GM19455 (cell line): ENCODE measurements around the gene COL13A1.

Source experiments
- ATAC-seq: cut with Tn5 transposase; IDR thresholded peaks from one replicate; pipeline ENCODE4 v1.9.1; 2021; ENCODE audit not compliant: unreplicated experiment

The COL13A1 gene

DNA sequence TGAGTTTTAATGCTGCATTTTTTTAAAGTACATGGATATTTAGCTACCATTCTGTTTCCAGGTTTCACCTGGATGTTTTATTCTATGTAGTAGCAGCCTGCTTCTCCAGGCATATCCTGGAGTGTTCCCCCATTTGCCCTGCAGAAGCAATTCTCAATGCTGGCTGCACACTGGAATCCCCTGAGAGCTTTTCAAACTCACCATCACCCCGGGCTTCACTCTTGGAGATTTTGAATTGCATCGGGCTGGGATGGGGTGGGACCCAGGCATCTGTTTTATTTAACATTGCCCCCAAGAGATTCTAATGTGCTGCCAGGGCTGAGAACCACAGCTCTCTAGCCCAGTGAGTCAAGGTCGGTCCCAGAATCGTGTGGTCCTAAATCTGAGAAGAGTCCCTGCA lies 137.8 kb downstream of the COL13A1 start:
- no peak for ATAC-seq

DNA sequence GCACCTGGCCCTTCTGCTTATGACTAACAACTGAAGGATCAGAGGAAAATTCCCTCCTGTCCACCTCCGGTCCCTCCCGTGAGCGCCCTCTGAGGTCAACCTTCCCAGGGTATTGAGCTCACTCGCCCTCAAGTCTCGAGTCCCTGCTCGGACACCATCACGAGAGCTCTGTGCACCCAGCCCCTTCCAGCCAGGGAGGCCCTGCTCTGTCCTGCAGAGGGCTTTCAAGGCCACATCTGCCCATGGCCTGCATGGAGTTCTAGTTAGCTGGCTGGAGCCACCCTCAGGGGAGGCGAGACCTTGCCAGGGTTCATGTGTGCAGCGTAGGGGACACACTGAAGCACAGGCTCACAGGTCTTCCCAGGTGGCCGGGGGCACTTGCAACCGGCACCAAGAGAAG lies 140.0 kb downstream of the COL13A1 start:
- no peak for ATAC-seq

DNA sequence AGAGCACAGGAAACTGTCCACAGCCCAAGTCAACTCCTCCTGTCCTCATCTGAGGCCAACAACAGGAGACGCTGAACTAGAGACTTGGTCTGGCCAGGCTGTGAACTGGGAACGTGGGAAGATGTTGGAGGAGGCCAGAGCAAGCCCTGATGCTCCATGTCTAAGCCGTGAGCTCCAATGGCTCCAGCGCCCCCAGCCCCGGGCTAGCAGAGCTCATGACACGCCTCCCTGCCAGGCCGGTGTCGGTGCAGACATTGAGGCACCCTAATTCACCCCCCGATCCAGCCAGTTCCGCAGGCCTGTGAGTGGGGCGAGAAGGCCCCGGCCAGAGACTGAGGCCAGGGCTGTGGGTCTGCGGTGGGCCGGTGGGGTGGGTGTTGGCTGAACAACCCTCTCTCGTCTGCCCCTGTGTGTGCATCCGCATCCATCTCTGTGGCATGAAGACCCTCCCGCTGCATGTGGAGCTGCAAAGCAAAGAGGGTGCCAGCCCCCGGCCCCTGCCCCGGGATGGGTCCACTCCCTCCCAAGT lies 141.7 kb downstream of the COL13A1 start:
- no peak for ATAC-seq

GRCh38 chr10:69944761-69945160 lies 143.1 kb downstream of the COL13A1 start:
- ATAC-seq = no peak

DNA sequence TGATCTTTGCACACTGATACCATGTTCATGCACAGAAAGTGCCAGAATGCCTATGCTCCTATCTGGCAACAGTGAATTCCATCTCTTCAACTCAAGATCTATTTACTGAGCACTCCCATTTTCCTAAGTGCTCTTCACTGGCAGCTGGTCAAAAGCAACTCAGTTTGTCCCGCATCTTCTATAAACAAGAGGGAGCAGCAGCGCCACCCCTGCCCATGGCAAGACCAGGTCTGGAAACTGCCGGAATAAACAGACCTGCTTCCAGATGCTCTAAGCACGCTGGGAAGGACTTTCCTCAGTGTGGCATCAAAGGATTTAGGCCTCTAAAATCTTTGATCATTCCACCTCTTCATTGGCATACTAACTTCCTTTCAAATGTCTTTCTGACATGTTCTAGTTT lies 146.6 kb downstream of the COL13A1 start:
- no peak for ATAC-seq

GRCh38 chr10:69949770-69950169 lies 148.1 kb downstream of the COL13A1 start:
- no peak for ATAC-seq

DNA sequence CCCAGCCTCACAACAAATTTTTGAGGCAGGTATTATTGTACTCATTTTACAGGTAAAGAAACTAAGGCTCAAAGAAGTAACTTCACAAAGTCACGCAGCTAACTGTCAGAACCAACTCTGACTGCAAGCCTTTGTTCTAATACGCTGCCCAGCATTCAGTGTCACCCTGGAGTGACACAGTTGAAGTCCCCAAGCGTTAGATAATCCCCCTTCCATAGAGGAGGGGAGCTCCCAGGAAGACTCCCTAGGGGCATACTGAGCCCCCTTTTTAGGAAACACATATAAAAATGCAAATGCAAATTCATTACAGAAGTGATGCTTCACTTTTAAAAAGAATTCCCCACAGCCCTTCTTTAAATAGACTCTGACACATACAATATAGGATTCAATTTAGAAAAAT lies 150.0 kb downstream of the COL13A1 start:
- no peak for ATAC-seq

DNA sequence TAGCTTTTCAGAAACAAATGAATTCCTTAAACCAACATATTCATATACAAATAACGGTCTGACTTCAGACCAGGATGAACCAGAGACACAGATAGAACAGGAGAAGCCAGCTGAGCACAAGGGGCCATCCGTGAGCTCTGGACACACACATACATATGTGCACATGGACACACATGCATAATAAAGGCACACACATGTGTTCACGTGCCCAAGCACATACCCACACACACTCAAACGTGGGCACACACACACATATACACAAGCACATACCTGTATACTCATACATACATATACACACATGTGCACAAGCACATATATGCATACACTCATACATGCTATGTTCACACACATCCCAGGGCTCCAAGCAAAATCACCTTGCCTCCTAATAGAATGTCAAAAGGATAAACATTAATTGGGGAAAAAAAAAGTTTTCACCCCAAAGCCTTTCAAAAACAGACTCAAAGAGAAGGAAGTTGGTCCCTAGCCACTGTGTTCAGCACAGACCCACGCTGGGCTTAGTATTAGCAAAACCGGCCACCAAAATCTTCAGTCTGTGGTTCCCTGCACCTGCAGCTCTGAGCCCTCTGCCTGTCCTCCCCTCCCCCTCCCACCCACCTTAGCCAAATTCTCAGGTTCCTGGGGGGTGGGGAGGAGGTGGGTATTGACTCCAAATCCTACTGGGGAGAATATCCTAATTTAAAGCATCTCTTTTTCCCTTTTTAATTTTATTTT lies 150.5 kb downstream of the COL13A1 start:
- ATAC-seq = no peak

DNA sequence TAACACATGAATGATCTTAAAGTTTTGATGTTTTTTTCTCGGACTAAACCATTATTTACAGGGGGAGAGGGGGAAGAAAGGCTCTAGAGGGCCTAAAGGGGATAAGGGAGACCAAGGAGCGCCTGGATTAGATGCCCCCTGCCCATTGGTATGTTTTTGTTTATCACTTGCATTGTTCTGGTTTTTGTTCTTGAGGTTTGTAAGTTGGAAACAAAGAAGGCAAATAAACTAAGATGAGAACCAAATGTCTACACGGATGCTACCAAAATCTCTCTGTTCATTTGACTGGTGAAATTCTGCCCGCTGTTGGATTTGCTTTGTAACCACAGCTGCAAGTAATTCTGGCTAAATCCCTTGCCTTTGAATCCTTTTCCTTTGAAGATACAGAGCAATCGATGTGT lies 151.1 kb downstream of the COL13A1 start:
- no peak for ATAC-seq

- no peak for ATAC-seq
Measured at GRCh38 chr10:69953851-69954250, 152.1 kb downstream of the COL13A1 start.

GRCh38 chr10:69955211-69955805 lies 153.6 kb downstream of the COL13A1 start:
- ATAC-seq = no peak

GRCh38 chr10:69955897-69956740 lies 154.4 kb downstream of the COL13A1 start:
- no peak for ATAC-seq

DNA sequence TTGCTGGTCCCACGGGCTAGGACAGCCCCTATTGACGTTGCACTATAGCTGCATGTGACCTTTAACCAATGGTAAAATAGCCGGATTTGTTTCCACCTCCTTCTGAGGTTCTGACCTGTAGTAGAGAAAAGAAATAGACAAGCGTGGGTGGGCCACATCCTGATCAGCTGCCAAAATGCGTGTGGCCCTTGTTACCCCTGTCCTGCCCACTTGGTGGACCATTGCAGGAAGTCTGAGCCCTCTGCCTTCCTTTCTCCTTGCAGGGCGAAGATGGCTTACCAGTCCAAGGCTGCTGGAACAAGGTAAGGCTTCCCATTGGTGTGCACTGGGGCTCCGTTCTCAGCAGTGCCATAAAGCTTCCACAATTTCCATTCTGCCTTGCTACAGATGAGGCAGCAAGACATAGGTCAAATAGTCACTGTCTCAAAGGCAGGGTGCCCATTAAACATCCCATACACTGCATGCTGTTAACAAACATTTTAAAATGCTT lies 155.1 kb downstream of the COL13A1 start:
- no peak for ATAC-seq

- no peak for ATAC-seq
Measured at GRCh38 chr10:69957241-69957885, 155.7 kb downstream of the COL13A1 start.

GRCh38 chr10:69957886-69958555 lies 156.3 kb downstream of the COL13A1 start:
- ATAC-seq = no peak

DNA sequence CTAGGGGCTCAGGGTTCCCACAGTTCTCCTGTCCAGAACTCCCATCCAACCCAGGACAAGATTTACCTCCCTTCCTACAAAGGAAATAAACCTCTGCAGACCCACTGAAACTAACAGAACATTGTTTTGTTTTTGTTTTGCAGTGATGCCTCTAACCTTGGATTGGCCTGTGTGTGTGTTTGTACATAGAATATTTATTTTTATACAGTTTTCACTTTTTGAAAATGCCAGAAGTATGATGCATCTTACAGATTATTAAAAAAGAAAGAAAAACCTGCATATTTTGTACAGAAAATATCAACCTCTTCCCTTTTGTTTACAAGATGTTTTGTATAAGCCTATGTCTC lies 156.8 kb downstream of the COL13A1 start:
- no peak for ATAC-seq

DNA sequence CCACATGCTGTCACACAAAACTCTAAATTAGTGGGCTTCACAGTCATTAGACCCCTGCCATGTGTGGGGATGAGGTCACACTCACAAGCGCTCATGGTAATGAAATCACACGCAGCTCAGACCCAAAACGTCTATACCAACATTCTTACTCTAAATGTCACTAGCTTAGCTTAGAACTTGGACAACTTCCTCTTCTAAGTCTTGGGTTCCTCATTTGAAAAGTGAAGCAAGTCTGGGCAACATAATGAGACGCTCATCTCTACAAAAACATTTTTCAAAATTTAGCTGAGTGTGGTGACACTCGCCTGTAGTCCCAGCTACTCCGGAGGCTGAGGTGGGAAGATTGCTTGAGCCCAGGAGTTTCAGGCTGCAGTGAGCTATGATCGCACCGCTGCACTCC lies 158.2 kb downstream of the COL13A1 start:
- ATAC-seq = no peak

DNA sequence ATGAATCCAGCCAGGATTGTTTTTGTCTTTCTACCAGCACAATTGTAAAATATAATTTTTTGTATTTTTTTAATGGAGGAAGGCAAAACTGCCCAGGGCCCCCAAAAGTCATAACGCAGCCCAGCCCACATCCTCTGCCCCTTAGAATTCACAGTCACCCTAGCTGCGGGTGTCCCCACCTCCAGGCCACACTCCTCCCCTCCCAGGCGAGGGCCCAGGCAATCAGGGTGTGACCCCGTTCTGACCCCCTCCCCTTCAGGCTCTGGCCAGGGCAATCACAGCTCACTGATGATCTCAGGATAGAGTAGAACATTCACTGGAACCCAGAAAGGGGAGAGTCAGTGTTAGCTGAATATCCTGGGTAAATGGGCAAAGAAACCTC lies 158.9 kb downstream of the COL13A1 start:
- no peak for ATAC-seq

DNA sequence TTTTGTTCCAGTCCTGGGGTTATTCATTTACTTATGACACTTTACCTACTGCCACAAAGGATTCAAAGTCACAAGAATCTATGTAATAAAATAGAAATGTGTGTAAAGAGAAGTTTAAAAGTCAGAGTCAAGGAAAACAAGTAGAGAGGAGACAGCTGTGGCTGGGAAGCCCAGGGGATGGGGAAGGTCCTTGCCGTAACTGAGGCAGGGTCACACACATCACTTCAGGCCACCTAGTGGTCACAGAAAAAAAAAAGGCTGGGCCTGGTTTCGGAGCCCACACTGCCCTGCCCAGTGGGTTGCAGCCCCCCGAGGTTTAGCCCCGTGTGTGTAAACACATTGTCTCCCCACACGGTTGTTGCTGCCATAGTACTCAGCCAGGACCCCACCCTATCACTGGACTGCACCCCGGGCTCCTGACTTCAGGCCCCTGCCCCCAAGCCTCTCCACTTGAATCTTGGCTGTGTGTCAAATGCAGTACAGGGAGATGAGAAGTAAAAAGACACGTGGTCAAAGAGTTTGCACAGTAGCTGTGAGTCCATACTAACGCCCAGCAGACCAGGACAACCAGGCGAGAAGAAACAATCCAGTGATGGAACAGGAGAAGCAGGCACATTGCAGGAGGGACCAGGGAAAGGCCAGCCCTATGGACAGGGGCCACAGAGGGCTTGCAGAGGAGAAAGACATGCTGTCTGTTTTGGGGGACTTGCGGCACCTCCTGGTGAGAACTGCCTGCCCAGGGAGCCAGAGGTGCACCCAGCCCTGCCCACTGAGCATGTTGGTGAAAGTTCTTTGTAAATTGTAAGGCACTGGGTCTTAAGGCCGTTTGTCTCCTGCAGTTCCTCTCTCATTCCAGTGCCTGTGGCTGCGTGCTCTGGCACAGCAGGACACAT lies 159.5 kb downstream of the COL13A1 start:
- no peak for ATAC-seq
